HepG2 (cell line): Measurements from ENCODE around the gene FAM174C. TPM values are rescaled to one million over a fixed set of nuclear protein-coding genes. Genes with fewer than 3 reads are reported as not detected.
A peak's percentile ranks its signal among the peaks of the same experiment; 100 is the strongest.

Source experiments
- AHR ChIP-seq: IDR thresholded peaks from 2 replicates; pipeline ENCODE4 v1.6.1; 2018; ENCODE audit warnings: missing genetic modification reagents, missing compliant biosample characterization
- ARNTL ChIP-seq: sonication (generic); formaldehyde crosslinking; IDR thresholded peaks from 2 replicates; pipeline ENCODE4 v1.4.0; 2020; ENCODE audit warnings: mild to moderate bottlenecking, missing genetic modification reagents
- E2F2 ChIP-seq: sonication (generic); formaldehyde crosslinking; IDR thresholded peaks from 2 replicates; pipeline ENCODE4 v1.4.0; 2020; ENCODE audit warnings: missing genetic modification reagents, borderline replicate concordance
- IRX3 ChIP-seq: sonication (generic); formaldehyde crosslinking; IDR thresholded peaks from 2 replicates; pipeline ENCODE4 v1.8.1; 2023; ENCODE audit warnings: mild to moderate bottlenecking, low read depth, missing genetic modification reagents, borderline replicate concordance
- JUN ChIP-seq: sonication (generic); formaldehyde crosslinking; IDR thresholded peaks from 2 replicates; pipeline ENCODE4 v1.4.0; 2020; ENCODE audit warnings: mild to moderate bottlenecking, missing genetic modification reagents
- MATR3 ChIP-seq: sonication (generic); formaldehyde crosslinking; IDR thresholded peaks from 2 replicates; pipeline ENCODE4 v1.4.0; 2020; ENCODE audit warnings: missing genetic modification reagents
- MTF2 ChIP-seq: sonication (generic); formaldehyde crosslinking; IDR thresholded peaks from 2 replicates; pipeline ENCODE4 v1.5.0; 2020; ENCODE audit warnings: missing genetic modification reagents, borderline replicate concordance
- NR1H2 ChIP-seq: sonication (generic); formaldehyde crosslinking; IDR thresholded peaks from 2 replicates; pipeline ENCODE4 v1.8.1; 2022; ENCODE audit warnings: low read depth, missing genetic modification reagents, borderline replicate concordance
- NR2F2 ChIP-seq: IDR thresholded peaks from 2 replicates; pipeline ENCODE4 v1.6.1; 2012; ENCODE audit warnings: low read depth, inconsistent platforms, borderline replicate concordance
- RBFOX2 ChIP-seq: fragments of 200-400 bp; formaldehyde crosslinking; IDR thresholded peaks from 2 replicates; pipeline ENCODE4 v1.6.1; 2017; ENCODE audit warnings: low read depth, mild to moderate bottlenecking, low read length
- SAFB2 ChIP-seq: sonication (generic); formaldehyde crosslinking; IDR thresholded peaks from 2 replicates; pipeline ENCODE4 v1.5.1; 2020; ENCODE audit warnings: missing genetic modification reagents, low read depth, mild to moderate bottlenecking, borderline replicate concordance
- SALL2 ChIP-seq: sonication (generic); formaldehyde crosslinking; IDR thresholded peaks from 2 replicates; pipeline ENCODE4 v1.8.1; 2023; ENCODE audit warnings: mild to moderate bottlenecking, missing genetic modification reagents, inconsistent platforms
- SCMH1 ChIP-seq: sonication (generic); formaldehyde crosslinking; IDR thresholded peaks from 2 replicates; pipeline ENCODE4 v1.9.0; 2021; ENCODE audit warnings: missing genetic modification reagents, mild to moderate bottlenecking, borderline replicate concordance
- ZBTB25 ChIP-seq: IDR thresholded peaks from 2 replicates; pipeline ENCODE4 v1.6.1; 2018; ENCODE audit warnings: missing genetic modification reagents
- ZMYM2 ChIP-seq: sonication (generic); formaldehyde crosslinking; IDR thresholded peaks from 2 replicates; pipeline ENCODE4 v1.8.0; 2022; ENCODE audit warnings: mild to moderate bottlenecking, missing genetic modification reagents
- ZNF18 ChIP-seq: sonication (generic); formaldehyde crosslinking; IDR thresholded peaks from 2 replicates; pipeline ENCODE4 v1.8.0; 2022; ENCODE audit warnings: mild to moderate bottlenecking, missing genetic modification reagents; ENCODE audit not compliant: insufficient replicate concordance
- ZNF234 ChIP-seq: sonication (generic); formaldehyde crosslinking; conservative IDR thresholded peaks from 2 replicates; pipeline ENCODE4 v1.5.1; 2020; ENCODE audit warnings: mild to moderate bottlenecking, missing genetic modification reagents
- ZNF552 ChIP-seq: sonication (generic); formaldehyde crosslinking; IDR thresholded peaks from 2 replicates; pipeline ENCODE4 v1.9.0; 2022; ENCODE audit warnings: missing genetic modification reagents, mild to moderate bottlenecking, borderline replicate concordance
- ZNF703 ChIP-seq: sonication (generic); formaldehyde crosslinking; IDR thresholded peaks from 2 replicates; pipeline ENCODE4 v1.5.1; 2020; ENCODE audit warnings: missing genetic modification reagents, mild to moderate bottlenecking, moderate library complexity, borderline replicate concordance
- polyA plus RNA-seq, 8 experiments: library from polyadenylated mRNA; depleted of rRNA in 3 of 8; stranded (reverse) in 7 of 8; unstranded in 1 of 8; fragments of >200 nt; fragmentation: Illumina TruSeq in 4 of 8; extraction: Trizol in 4 of 8; gene quantifications; 2 replicates each; pipeline versions ENCODE4 v1.2.1 to v1.2.3, GENCODE V29; 2011 to 2016; ENCODE audit warnings: low read depth in 4 of 8, missing spikeins in 1 of 8, mixed read lengths in 1 of 8; ENCODE audit not compliant: insufficient read depth in 1 of 8
- total RNA-seq, 5 experiments: library from RNA; depleted of rRNA; stranded (reverse); fragments of >200 nt; fragmentation: Illumina TruSeq; extraction: Trizol; gene quantifications; 2 replicates each; pipeline ENCODE4 v1.2.3, GENCODE V29; 2016; ENCODE audit warnings: low read depth in 1 of 5
- TF ChIP-seq, protein P1 (sequence below): sonication (generic); formaldehyde crosslinking; IDR thresholded peaks from 2 replicates; pipeline ENCODE4 v1.5.0; 2020; ENCODE audit warnings: missing genetic modification reagents, mild to moderate bottlenecking, borderline replicate concordance
- TF ChIP-seq, protein P2 (sequence below): sonication (generic); formaldehyde crosslinking; IDR thresholded peaks from 2 replicates; pipeline ENCODE4 v1.8.0; 2022; ENCODE audit warnings: mild to moderate bottlenecking, missing genetic modification reagents, moderate library complexity
- TF ChIP-seq, protein P3 (sequence below): sonication (generic); formaldehyde crosslinking; IDR thresholded peaks from 2 replicates; pipeline ENCODE4 v1.8.1; 2023; ENCODE audit warnings: mild to moderate bottlenecking, inconsistent platforms, moderate library complexity, missing genetic modification reagents, borderline replicate concordance

FAM174C gene
- total and polyA plus RNA-seq, 2 of the 13 experiments (the other 11 are each of a cell fraction or from before 2014, with no cell fraction given): 19.5 to 31.3 TPM

DNA sequence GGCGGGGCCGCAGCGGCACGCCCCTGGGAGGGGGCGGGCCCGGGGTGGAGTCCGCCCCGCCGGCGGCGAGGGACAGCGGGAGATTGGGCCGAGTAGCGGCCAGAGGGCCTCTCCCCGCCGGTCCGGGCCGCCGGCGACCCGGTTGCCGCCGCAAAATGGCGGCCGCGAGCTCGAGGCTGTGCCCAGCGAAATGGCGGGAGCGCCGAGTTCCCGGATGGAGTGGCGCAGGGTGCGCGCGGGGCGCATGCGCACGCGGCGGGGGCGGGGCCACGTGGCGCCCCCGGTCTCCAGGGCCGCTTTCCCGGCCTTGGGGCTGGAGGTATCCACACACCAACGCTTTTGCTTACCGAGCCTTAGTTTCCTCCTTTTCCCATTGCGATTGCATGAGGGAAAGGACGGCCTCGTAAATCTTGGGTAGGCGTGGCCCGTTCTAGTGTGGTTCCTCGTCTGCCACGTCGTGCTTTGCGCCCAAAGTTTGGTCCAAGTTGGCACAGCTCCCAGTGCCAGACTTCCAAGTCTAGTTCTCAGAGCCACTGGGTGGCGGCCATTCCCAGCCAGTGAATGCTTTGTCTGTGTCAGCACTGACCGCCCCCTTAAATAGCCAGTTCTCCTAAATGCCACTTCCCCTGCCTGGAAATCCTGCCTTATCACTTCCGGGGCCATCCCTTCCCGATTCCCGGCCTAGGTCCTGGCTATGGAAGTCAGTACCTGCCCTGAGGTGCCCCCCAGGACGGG lies 5.7 kb upstream of the FAM174C start (continued):
- TF ChIP-seq E2F2 (CRISPR knock-in tag) (no peak), JUN (CRISPR knock-in tag) (no peak), MATR3 (CRISPR knock-in tag) (no peak), AHR (CRISPR knock-in tag) (0 out of 2 replicates have a peak, but pooled peaks have one; percentile 34), SALL2 (CRISPR knock-in tag) (no peak; the same call in 1 of the 2 replicates), NR2F2 (no peak), ZNF552 (CRISPR knock-in tag) (no peak), ZNF703 (no peak), ARNTL (CRISPR knock-in tag) (peak; percentile 3; the same call in 1 of the 2 replicates), ZMYM2 (no peak), ZNF18 (CRISPR knock-in tag) (no peak), RBFOX2 (peak; percentile 100), IRX3 (CRISPR knock-in tag) (no peak), ZBTB25 (CRISPR knock-in tag) (peak; percentile 7; the same call in 1 of the 2 replicates), SCMH1 (no peak), NR1H2 (CRISPR knock-in tag) (no peak), MTF2 (CRISPR knock-in tag) (no peak), SAFB2 (CRISPR knock-in tag) (no peak), ZNF234 (CRISPR knock-in tag) (no peak)
- TF ChIP-seq, protein P1, sequence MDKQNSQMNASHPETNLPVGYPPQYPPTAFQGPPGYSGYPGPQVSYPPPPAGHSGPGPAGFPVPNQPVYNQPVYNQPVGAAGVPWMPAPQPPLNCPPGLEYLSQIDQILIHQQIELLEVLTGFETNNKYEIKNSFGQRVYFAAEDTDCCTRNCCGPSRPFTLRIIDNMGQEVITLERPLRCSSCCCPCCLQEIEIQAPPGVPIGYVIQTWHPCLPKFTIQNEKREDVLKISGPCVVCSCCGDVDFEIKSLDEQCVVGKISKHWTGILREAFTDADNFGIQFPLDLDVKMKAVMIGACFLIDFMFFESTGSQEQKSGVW: no peak
- TF ChIP-seq, protein P2, sequence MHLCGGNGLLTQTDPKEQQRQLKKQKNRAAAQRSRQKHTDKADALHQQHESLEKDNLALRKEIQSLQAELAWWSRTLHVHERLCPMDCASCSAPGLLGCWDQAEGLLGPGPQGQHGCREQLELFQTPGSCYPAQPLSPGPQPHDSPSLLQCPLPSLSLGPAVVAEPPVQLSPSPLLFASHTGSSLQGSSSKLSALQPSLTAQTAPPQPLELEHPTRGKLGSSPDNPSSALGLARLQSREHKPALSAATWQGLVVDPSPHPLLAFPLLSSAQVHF (CRISPR knock-in tag): no peak
- TF ChIP-seq, protein P3, sequence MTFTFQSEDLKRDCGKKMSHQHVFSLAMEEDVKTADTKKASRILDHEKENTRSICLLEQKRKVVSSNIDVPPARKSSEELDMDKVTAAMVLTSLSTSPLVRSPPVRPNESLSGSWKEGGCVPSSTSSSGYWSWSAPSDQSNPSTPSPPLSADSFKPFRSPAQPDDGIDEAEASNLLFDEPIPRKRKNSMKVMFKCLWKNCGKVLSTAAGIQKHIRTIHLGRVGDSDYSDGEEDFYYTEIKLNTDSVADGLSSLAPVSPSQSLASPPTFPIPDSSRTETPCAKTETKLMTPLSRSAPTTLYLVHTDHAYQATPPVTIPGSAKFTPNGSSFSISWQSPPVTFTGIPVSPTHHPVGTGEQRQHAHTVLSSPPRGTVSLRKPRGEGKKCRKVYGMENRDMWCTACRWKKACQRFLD: 0 out of 2 replicates have a peak, but pooled peaks have one; percentile 45
